ENCODE data around the gene RTN4RL1.

DNA sequence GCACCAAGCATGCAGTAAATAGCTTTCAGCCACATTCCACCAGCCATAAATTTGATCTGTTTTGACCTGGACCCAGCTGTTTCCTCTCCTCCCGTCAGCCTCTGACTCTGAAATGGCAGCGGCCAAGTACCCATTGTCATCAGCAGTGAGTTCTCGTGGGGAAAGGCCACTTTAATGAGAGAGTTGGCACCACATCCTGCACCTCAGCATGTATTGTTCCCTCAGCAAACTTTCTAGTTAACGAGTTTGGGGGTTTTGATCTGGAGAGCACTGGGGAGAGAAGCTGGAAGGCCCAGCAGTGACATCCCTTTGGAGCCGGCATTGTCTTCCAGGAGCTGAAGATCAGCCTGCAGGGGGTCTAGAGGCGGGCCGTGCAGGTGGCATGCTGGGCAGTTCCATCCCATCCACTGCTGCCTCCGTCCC is 110.5 kb downstream of the RTN4RL1 start:
- TF ChIP-seq, protein P1, sequence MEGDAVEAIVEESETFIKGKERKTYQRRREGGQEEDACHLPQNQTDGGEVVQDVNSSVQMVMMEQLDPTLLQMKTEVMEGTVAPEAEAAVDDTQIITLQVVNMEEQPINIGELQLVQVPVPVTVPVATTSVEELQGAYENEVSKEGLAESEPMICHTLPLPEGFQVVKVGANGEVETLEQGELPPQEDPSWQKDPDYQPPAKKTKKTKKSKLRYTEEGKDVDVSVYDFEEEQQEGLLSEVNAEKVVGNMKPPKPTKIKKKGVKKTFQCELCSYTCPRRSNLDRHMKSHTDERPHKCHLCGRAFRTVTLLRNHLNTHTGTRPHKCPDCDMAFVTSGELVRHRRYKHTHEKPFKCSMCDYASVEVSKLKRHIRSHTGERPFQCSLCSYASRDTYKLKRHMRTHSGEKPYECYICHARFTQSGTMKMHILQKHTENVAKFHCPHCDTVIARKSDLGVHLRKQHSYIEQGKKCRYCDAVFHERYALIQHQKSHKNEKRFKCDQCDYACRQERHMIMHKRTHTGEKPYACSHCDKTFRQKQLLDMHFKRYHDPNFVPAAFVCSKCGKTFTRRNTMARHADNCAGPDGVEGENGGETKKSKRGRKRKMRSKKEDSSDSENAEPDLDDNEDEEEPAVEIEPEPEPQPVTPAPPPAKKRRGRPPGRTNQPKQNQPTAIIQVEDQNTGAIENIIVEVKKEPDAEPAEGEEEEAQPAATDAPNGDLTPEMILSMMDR (IDR thresholded peaks at IDR 0.05; ENCODE audit: insufficient read depth, low read depth, low read length), result no peak
- no peak for TF ChIP-seq EZH2 (IDR thresholded peaks at IDR 0.05; ENCODE audit: insufficient read depth, low read length)

Data from astrocyte (in vitro differentiated cells and primary cell).